GM19035 (cell line): ENCODE data around the gene MCCD1.
A peak's percentile ranks its signal among the peaks of the same experiment; 100 is the strongest.
"Not testable (repeated sequence)": the region's sequence is repeated elsewhere in the genome, so short reads cannot be mapped to it uniquely, and the experiment has no call there.

Experiments
- ATAC-seq: cut with Tn5 transposase; IDR thresholded peaks from one replicate; pipeline ENCODE4 v1.9.1; 2021; ENCODE audit not compliant: unreplicated experiment

MCCD1 gene

DNA sequence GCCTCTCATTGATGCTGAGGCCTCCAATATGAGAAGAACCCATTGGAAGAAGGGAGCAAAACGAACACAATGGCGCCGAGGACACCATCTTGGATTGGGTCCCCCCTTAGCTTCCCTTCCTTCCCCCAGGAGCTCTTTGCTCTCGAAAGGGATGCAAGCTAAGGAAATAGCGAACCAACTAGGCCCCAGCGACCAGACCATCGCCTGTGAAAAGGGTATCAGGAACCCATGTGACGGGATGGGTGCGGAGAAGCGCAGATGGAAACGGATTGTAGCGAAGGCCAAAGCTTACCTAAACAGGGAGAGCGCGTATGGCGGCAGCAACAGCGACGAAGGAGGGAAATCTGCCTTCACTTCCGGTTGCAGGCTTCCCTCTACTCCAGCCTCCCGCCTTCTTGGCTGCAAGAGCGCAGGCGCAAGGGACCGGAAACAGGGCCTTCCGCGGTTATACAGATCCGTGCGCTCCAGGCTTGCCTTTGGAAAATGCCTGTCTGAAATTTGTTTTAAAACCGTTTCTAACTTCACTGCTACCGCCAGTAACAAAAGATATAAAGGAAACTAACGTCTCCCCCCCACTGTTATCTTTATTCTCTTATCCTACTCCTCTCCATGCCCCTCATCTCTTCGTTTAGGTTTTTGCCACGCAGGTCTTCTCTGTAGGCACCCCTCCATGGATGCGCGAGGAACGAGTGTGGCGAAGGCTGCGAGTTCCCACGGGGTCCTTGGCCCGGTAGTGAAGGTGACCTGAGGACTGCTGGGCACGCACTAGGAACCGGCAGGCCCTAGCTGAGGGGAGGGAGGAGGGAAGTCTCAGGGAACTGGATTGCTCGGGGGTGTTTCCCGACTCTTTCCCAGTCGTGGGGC lies 13.1 kb downstream of the MCCD1 start, which contains the start of gene DDX39B:
DDX39B (minus strand) TSS at position 346 of the 864 bp plus-strand sequence. CDS start 1,471 bp downstream, outside the sequence.
- peak; percentile 78 for ATAC-seq

DNA sequence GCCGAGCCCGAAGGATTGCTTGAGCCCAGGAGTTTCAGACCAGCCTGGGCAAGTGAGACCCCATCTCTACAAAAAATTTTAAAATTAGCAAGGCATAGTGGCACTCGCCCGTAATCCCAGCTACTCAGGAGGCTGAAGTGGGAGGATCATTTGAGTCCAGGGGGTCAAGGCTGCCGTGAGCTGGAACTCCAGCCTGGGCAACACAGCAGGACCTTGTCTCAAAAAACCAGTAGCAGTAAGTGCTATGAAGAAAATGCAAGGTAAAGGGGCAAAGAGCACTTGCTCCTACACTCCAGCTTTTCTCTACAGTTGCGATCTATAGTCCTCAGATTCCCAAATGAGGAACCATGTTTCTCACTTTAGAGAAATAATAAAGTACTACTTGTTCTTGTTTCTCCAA lies 14.9 kb downstream of the MCCD1 start:
- no peak for ATAC-seq

DNA sequence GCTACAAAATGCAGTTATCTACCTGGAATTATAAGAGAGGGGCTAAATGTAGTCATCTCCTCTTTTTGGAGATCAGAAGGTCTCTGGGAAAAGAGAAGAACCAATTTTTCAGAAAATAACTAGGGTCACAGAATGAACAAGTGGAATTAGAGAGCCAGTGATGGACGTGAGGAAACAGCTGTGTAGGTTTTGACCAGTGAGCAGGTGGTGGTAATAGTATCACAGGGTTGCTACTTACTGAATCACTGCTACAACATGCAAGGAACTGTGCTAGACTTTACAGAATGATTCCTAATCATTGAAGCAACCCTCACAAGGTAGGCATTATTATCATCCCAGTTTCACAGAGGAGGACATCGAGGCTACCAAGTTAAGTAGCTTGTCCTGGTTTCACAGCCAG lies 15.9 kb downstream of the MCCD1 start:
- ATAC-seq, result no peak

DNA sequence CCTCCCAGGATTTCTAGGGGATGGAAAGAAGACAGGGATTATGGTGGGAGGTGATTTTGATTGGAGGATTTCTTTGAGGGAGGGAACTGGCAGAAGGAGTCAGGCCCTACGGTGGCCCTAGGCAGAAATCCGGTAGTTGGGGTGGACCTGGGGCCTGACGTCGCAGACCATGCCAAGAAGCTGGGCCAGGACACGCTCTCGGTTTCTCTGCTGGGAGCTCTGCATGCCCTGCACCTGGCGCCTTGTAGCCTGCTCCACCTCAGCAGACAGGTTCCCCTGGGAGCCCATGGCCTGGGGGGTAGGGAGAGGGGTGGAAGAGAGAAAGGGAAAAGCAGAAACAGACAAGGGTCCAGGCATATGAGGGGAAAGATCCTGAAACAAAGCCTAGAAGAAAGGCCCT lies 16.5 kb downstream of the MCCD1 start:
- no peak for ATAC-seq

DNA sequence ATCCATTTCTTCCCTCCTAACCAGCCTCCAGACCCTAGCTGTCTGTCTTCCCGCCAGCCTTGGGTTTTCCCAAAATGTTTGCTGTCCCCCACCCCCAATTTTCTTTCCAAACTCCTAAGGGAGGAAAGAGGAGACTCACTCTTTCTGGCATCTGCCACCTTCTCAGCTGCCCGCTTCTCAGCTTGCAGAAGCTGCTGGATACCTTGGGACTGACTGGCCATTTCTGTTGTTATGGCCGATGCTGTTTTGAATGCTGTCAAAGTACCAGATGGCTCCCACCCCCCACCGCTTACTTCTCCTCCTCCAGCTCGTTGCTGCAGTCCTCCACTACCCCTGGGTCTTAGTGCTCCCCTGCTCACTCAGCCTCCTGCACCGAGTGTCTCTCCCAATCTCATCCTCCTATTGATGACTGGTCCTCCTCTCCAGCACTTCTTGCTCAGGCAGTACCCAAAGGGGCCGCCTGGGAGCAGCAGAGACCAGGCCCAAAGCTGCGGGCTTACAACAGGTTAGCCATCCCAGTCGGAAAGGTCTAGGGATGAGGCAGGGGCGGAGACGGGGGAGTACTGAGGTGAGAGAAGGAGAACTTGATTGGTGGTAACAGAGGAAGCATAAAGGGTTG lies 17.7 kb downstream of the MCCD1 start, which contains the start of gene ATP6V1G2:
ATP6V1G2 (minus strand) TSS at position 270 of the 619 bp plus-strand sequence; CDS start at position 221, 49 bp downstream.
- peak; percentile 40 for ATAC-seq

DNA sequence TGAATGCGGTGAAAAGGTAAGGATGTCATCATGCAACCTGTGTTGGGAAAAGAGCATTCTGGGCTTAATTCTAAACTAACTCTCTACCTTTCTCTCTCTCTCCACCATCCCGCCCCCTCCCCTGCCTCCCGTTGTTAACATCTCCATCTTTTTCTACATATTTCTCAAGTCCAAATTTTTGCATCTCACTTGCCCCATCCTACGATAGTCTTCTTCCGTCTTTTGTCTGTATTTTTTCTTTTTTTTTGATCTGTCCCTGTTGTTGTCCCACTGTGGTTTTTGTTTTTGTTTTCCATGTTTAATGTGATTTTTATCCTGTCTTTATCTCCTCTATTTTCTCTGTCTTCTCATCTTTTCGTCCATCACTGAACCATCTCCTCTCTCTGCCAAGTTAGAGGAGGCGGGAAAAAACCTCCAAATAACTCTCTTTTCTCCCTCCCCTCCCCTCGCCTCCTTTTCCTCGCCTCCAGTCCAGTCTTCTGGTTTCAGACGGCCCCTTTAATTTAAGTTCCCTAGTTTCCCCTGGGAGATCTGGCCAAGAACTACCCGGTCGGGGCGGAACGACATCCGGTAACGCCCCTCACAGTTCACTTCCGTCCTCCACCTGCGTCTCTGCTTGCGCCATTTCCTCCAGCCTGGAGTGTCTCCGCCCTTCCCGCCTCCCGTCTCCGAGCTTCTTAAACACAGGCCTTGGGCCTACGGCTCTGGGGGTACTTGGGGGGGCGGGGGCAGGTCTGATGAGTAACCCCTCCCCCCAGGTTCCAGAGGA lies 18.4 kb downstream of the MCCD1 start, which contains the start of gene NFKBIL1:
NFKBIL1 (plus strand) TSS at position 651 of the 769 bp plus-strand sequence; CDS start at position 738, 87 bp downstream.
- peak; percentile 77 for ATAC-seq

- ATAC-seq, result no peak
These were observed 19.2 kb downstream of the MCCD1 start for GRCh38 chr6:31547727-31548543.

GRCh38 chr6:31548544-31548873 lies 19.7 kb downstream of the MCCD1 start:
- no peak for ATAC-seq

DNA sequence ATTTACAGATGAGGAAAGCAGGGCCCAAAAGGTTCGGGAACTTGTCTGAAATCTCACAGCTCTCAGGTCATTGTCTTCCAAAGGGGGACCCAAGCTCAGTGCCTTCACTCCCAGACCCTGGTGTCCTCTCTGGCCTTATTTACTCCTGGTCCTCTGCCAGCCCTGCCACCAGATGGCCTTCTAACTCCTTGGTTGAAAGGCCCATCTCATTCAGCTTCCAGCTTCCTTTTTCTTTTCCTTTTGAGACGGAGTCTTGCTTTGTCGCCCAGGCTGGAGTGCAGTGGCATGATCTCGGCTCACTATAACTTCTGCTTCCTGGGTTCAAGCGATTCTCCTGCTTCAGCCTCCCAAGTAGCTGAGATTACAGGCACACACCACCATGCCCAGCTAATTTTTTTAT lies 22.6 kb downstream of the MCCD1 start:
- ATAC-seq, result not testable (repeated sequence)

- ATAC-seq, result no peak
These were observed 27.5 kb downstream of the MCCD1 start for GRCh38 chr6:31556307-31556706.

DNA sequence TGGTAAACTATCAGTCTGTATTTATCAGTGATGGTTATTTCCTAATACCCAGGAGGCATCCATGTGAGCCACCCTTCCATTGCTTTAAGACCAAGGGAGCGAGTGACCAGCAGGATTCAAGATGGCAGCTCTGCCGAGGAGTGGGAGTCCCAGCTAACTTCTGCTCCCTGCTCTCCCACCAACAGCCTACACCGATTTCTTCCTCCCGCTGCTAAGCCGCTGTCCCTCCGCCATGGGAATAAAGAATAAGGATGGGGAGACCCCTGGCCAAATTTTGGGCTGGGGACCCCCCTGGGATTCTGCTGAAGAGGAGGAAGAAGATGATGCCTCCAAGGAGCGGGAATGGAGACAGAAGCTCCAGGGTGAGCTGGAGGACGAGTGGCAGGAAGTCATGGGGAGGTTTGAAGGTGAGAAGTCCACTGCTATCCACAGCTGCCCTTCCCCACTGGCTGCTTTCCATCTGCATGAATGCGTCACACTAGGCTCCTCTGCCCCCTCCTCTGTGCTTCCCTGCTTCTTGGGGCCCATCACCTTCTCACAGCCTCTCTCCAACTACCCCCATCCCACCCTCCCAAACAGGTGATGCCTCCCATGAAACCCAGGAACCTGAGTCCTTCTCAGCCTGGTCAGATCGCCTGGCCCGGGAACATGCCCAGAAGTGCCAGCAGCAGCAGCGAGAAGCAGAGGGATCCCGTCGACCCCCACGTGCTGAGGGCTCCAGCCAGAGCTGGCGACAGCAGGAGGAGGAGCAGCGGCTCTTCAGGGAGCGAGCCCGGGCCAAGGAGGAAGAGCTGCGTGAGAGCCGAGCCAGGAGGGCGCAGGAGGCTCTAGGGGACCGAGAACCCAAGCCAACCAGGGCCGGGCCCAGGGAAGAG lies 28.9 kb downstream of the MCCD1 start:
- no peak for ATAC-seq

DNA sequence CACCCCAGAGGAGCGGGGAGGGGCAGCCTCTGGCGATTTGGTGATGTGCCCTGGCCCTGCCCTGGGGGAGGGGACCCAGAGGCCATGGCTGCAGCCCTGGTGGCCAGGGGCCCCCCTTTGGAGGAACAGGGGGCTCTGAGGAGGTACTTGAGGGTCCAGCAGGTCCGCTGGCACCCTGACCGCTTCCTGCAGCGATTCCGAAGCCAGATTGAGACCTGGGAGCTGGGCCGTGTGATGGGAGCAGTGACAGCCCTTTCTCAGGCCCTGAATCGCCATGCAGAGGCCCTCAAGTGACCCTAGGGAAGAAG lies 29.5 kb downstream of the MCCD1 start:
- no peak for ATAC-seq

- ATAC-seq, result no peak
These were observed 30.1 kb downstream of the MCCD1 start for GRCh38 chr6:31558631-31559500.

DNA sequence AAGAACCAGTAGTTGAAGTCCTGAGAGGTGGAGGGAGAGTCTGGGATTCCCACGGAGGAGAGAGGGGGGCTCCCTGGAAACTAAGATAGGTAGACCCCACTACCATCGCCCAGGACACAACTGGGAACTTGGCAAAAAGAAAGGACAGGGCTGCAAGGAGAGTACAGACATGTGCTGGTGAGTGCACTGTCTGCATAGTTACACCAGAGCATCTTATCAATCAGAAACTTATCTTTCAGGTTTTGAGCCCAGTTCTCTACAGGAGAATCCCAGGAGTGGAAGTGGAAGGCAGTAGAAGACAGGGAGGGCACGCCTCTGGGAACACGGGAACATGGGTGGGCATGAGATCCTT lies 30.8 kb downstream of the MCCD1 start:
- ATAC-seq, result peak; percentile 9

- peak; percentile 70 for ATAC-seq
These were observed 31.4 kb downstream of the MCCD1 start for GRCh38 chr6:31559958-31560696.

DNA sequence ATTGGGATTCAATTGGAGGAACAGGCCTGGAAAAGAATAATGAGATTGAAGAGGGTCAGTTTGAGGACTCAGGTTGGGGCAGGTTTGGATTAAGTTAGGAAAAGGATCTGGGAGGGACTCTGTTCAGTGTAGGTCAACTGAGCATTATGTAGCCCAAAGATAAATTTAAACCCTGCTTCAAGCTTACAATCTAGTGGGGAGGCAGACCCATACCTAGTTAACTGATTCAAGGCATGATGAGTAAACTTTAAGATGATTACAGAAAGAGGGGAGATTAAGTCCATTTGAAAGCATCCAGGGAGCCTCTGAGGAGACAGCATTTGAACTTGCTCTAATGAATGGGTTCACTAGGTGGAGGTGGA lies 31.9 kb downstream of the MCCD1 start:
- no peak for ATAC-seq

DNA sequence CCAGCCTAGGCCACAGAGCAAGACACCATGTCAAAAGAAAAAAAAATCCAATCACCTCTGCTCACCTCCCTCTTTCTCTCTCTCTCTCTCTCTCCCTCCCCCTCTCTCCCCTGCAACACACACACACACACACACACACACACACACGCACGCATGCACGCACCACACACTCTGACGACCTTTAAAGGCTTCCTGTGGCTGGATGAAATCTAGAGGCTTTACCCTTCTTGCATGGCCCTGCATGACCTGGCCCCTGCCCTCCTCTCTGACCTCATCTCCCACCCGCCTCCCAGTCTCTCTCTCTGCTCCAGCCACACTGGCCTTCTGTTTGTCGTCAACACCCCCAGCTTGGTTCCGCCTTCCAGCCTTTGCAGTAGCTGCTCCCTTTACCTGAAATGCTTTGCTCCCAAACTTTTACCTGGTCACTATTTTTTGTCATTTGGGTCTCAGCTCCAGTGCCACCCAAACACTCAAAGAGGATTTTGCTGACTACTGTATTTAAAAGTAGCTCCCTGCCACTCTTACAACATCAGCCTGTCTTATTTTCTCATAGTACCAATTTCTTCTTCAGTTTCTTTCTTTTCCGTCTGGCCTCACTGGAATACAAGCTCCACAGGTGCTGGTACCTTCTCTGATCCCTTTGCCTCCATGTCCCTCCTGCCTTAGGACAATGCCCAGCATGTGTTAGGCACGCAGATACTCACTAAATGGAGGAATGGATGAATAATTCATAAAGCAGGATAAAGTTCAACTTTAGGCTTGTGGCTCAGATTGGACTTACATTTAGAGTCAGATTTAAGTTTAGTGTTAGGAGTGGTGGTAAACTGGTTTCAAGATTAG lies 39.0 kb downstream of the MCCD1 start:
- ATAC-seq, result no peak
